Ecto neural progenitor cell (in vitro differentiated cells): Measurements from ENCODE around the gene KCNMB2.

Experiments
- DNase-seq: peaks from one replicate; pipeline ENCODE4 v3.0.0-alpha.2; 2018; ENCODE audit warnings: low spot score

The KCNMB2 gene

DNA sequence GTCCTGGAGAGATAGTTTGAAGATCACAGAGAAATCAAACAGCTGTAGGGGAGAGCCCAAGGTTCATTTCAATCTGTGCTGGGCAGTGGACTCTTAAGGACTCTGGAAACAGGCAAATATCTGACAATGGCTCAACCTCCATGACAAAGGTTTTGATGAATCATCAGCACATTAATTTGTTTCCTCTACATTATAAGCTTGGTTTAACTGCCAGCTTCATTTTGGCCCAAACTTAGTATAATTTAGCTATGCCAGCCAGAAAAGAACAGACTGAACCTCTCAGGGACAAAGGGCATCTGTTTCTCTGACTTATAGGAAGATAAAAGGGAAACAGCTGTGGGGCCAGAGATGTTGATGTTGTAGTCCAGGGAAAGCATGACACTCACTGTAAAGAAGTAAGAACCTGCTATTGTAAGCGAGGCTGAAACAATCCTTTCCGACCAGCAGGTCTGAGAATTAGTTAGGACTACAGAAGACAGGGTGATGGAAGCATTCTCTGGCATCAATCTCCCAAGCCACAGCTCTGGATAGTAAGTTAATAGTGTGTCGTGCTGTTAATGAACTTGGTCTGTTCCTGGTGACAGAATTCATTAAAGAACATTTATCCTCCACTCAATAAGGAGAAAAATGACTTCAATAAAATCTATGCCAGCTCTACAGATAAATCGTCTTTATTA is 110.1 kb downstream of the KCNMB2 start:
- DNase-seq = no peak

DNA sequence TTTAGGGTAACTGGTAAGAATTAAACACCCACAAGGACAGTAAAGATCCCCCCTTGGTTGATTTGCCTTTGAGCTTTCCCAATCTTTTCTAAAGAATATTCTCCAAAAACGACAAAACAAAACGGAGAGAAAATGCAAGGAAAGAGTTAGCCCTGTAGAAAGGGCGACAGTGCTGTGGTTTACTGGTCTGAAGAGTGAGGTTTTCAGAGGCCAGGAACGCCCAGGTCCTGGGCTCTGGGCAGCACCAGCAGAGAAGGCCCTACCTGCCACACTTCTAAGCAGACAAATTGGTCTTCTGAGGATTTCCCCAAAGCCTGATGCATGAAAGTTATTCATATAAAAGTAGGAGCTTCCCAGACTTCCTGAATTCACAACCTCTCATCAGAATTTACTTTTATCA is 119.3 kb downstream of the KCNMB2 start:
- DNase-seq = no peak

DNA sequence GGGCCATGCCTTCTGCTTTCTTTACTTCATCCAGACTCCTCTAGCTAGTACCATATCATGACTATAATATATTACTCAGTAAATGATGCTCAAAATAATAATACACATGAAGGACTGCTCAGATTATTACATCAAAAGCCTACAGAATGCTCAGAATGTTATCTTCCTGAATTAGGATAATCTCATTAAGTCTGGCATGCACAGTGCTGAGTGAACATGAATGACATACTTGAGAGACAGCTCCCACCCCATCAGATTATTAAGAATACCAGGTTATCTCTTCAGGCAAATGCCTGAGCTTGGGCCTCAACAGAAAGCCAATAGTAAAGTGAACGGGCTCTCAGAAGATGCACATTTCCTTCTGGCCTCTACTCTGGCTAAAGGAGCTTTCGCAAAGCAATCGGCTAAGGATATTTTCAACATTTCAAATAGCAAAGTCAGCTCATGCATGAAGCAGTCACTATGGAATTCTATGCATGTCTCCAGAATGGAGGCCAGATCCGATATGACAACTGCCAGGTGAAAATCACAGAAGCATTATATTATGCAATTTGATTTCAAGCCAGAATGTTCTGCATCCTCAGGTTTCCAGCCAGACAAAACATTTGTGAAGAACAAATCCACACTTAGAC is 122.6 kb downstream of the KCNMB2 start:
- DNase-seq = no peak

DNA sequence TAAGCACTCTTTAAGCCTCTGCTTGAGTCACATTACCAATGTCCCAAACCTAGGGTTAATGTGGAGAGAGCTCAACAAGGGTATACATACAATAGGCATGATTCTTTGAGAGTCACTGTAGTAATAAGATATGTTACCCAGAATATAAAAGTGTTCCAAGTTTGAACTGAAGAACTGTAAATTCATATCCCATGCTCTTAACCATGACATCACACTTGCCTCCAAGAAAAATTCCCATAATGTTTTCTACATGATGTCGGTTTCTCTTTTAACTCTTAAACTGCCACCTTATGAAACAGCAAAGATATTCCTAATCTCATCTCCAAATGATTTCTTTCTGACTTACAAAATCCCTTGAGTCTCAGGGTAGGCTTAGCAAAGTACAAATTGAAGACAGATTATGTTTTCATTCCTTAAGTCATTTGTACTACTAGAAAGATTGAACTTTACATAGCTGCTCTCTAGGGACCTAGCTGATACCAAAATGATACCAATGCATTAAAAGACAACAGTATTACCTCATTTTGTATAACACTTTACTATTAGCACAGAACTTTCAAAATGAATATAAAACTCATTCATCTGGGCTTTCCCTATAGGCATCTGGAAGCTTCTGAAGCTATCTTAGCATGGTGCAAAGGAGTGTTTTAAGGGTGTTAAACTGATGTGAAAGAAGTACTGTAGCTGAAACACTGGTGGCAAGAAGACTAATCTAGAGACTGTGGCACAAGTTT is 127.1 kb downstream of the KCNMB2 start:
- DNase-seq = no peak

DNA sequence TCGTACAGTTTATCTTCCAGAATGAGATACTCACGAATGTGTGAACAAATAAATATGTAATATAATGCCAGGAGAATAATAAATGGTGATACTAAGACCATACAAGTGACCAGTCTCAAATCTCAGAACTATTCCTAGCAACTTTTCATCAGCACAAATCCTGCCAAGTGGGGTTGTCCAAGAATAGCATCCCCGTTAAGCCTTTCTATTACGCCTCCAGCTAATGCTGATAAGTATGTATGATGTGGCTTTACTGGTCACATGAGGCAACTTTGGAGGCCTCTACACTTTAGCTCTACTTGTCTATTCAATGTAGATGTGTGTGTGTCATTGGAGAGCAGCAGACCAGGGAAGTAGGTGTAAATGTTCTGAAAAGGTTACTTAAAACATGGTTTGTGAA is 129.5 kb downstream of the KCNMB2 start:
- no peak for DNase-seq

DNA sequence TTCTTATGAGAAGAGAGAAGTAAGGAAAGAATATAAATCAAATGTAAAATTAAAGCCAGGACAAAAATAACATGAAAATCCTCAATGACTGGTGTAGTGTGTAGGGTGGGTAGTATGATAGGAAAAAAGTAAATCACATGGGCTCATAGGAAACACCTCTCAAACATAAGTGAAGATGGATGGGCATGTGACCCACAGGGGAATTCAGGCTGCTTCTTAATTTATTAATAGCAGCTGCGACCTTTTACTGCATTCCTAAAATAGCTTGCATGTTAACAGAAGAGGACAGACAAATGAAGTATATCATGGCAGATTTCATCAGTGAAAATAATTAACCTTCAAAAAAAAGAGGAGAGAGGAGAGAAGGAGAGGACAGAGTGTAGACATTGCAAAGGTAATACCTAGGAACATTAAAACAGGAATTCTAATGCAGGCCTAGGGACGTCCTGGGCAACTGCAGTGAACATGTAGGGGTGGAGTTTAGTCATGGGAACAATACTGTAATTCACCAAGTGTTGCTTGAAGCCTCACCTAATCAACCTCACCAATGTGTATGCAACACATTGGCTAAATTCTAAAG is 132.9 kb downstream of the KCNMB2 start:
- no peak for DNase-seq

DNA sequence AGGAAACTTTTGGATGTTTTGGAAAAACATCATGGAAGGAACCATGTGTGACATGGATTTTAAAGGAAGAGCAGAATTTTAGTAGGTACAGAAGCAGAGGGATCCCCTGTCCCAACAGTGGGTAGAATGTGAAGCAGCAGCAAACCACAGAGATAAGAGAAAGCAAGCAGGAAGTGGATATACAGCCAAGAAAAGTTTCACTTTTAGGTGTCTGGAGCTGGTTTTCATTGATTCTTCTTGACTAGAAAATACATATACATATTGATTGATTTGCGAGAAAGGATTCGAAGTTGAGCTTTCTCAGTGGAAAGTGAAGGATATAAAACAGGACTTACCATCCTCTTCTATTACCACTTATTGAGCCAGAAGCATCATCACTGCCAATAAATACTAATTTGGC is 133.5 kb downstream of the KCNMB2 start:
- DNase-seq = no peak

DNA sequence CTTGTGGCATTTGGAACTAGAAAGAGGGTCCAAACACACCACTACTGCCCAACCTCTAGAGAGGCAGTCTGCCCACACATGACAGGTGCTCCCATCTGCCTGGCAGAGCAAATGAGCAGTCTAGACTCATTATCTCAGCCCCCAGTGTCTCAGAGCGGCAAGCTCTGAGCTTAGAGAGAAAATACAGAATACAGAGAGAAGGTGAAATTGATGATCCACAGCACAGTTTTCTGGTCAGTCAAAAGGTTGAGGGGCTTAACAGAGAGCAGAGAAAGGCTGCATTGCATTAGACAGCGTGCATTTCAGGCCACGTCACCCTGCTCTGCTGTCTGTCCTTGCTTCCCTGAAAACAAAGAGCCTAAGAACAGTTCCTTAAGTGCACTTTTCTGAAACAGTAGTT is 135.1 kb downstream of the KCNMB2 start:
- DNase-seq = no peak

DNA sequence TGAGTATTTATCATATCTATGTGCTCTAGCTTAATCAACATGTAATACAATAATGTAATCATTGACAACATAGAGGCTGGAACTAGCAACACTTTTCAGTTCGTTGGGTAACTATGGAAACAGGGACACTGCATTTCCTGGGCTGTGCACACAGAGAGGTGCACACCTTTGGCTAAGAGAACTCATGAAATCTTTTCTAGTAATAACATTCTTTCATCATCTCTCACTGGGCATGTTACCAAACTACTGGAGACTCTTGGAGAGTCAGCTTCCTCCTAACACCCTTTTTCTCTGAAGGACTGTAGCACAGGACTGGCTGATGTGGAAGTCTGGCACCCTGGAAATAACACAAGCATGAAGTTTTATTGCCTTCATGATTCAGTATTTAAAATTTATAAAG is 135.6 kb downstream of the KCNMB2 start:
- DNase-seq = no peak

DNA sequence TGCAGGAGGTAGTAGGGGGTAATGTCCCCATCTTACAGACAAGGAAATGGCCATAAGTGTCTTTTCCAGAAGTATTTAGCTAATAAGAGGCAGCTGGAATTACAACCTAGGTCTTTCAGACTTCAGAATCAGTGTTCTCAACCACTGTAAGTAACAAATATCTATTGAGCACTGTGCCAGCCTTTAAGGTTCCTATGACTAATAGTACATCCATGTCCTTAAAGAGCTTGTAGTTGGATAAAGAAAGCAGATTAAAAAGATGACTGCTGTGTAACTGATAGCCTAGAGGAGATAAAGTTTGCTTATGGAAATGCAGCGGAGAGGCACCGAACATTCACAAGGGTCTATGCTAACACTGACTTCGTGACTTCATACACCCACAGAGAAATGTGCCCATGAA is 136.0 kb downstream of the KCNMB2 start:
- DNase-seq = no peak

DNA sequence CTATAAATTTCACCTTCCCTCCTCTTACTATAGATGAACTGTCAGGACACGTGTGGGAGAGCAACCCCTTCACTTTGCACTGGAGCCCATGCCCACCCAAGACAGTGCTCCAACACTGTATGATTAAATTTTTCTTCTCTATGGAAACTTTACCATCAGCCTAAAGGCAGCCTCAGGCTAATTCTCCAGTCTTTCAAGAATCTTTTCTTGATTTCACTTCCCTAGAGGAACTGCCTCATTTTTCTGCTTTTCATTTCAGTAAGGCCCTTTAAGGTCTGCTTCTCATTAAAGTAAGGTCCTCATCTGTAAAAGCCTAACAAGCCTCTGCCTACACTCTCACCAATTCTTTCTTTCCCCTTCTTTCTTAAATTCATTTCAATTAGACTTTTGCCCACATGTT is 137.3 kb downstream of the KCNMB2 start:
- DNase-seq = no peak

DNA sequence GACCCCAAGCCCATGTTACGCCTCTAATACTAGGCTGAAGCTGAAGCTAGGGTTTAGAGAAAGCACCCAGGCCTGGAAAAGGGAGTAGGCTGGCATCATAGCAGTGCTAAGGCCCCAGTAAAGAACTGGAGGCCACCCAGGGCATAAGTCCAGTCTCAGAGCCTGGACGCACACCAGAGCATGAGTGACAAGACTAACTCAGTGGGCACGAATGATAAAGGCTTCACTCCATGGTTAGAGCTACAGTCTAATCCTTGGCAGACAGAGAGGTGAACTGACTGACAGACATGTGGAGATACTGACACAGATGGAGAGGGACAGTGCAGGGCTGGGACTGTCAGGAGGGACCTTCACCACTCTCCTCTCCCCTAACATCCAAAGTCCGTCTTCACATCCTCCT is 139.8 kb downstream of the KCNMB2 start:
- no peak for DNase-seq

DNA sequence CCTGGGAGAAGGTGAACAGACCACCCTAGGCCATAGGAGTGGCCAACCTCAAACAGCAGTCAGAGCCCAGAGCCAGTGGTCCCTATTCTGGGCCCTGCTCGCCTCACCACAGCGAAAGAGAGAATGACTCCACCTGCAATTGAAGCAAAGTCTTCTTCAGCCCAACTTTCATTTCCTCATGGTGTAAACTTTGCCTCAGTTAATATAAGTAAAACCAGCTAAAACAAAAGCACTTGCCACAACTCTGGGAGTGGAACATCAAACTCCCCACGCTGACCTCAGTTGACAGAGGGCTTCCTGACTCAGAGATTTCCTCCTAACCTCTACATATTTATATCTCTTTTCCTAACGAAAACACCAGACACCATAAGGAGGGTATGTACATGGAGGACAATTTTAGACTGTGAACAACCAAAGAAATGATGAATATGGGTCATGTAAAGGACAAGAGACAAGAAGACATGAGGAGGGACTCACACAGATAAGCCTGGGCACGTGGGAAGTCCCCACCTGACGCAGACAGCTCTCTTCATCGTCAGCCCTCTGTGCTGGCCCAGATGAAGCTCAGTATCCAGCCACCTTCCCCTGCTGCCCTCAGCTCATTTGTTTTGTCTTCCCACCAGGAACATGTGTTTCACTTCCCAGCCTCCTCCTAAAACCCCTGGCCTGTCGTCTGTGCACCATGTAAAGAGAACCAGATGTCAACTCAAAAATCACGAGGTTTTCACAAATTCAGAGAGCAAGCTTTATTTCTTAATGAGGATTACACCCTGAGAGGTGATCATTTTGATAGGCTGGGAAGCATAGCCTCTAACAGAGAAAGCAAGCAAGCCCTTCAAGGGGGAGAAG is 140.9 kb downstream of the KCNMB2 start:
- DNase-seq = no peak

DNA sequence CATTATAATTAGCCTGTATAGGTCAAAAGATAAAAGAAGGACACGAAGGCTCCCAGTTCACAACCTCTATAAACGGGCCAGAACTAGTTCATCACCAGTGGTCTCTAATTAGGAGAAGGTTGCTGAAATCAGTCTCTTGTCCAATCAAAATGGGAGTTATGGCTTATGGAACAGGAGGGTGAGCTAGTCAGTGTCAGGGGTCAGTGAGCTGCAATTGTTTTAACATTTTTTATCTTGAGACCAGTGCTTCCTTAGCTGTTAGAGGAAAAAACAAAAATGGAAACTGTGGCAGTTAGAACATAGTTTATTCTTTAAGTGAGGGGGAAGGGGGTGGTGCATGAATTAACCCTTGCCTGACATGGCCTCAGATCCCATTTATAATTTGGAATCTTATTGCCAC is 141.7 kb downstream of the KCNMB2 start:
- no peak for DNase-seq

DNA sequence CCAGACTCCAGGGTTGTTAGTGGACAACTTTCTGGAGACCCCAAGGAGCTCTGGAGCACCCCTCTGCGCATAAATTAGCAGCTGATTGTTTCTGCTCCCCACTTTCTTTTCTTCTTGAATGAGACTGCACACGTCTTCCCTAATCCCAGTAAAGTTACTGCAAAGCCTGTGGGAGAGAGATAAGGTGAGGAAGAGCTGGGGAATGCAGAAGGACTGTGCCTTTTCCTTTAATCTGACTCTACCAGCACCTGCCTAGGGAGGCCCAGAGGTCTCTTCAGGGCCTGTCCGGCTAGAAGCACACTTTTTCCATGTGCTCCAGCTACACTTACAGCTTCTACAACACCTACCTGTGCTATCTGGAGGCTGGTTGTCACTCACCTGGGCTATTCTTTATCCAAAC is 143.8 kb downstream of the KCNMB2 start:
- no peak for DNase-seq

DNA sequence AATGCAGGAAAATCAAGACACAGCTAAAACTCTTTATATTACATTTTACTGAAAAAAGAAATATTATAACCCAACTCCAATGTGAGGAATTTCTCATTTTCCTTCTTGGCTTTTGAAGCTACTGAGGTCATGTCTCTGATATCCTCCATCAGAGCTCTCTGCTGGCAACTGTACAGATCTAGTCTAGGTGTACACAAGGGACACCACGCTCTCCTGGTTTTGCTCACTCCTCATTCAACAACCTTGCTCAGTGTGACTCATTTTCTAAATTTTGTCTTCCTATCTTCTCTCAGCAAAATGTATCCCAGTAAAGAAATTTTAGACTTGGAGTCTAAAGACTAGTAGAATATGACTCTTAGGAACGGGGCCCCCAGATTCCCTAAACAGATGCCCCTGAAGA is 144.3 kb downstream of the KCNMB2 start:
- no peak for DNase-seq

DNA sequence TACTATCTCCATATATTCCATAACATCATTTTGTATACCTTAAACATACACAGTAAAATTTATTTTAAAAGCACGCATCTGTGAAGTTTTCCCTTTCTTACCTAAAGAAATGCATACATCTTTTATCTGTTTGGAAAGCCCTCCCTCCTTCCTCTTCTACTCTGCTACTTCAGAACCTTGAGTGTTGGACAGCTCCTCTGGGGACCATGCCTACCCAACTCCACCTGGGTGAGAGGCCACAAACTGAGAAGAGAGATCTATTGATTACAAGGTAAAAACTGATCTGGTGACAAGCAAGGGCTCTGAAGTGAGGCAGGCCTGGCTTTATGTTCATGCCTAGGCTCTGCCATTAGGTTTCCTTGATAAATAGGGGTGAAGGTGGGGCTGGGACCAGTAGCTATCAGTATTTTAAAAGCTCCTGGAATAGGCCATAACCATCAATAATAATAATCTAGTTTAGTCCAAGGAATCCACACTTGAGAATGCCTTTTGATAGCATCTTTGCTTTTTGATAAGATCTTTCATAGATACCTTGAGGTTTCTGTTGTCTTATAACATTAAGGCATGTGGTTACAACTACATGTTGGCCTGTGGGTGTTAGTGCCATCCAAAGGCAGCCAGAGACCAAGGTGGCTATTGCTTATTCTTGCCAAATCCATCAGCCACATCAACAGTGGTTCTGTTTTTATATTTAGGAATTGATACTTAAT is 148.8 kb downstream of the KCNMB2 start:
- no peak for DNase-seq

DNA sequence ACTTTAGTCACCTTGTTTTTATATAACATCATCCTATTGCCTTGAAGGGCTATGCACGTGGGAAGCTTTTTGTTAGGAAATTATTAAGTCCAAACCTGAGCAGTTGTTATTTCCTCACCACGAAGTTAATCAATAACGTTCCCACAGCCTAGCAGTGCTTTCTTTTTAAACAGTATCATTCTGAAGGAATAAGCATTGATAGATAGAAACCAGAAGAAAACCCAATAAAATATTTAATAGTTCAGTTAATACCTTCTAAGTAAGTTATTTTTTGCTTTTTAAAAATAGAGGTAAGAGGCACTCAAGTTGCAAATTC is 149.3 kb downstream of the KCNMB2 start:
- no peak for DNase-seq

DNA sequence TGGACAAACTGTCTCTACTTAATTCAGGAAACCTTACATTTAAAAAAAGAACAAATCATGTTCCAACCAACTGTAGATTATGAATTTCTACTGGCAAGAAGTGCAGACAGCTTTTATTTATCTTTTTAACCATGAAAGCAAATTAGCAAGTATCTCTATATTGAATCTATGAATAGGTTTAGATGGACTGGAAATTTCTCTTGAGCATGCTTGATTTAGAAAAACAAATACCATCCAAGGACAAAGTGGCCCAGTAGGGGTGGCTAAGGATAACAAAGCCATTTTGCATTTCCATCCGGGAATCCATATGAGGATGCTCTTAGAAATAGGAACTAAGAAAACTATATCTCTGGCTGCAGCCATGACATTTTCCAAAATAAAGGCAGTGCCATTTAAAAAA is 150.6 kb downstream of the KCNMB2 start:
- DNase-seq = no peak

DNA sequence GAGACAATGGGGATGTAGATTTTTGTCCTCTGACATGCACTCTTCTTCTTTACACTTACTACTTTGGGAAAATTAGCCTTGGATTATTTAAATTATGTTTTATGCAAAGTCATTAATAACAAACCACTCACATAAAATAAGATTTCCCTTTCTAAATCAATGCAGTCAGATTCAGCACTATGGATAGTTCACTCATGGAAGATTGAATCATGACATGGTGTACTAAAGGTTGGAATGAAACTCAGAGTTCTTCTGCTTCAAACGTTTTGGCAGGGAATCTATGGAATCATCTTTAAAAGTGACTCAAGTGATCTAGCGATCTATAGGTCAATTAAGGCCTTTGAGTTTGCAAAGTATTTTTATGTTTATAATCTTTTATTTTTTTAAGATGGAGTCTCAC is 154.3 kb downstream of the KCNMB2 start:
- DNase-seq = no peak

DNA sequence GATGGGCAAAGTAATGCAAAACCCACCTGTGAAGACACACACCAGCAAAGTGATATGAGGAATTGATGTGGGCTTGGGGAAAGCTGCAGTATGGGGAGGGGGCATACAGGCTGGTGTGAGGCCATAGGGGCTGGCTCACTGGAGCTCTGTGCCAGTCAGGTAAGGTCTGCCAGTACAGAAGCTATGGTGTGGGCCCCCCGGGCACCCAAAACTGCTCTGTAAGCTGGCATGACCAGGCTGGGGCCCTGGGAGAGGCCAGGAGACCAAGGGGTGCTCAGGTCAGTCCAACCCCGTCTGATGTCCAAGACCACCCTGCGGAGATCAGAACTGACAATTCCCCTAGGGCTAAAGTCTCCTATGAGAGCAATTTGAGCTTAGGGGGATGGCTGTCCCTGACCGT is 163.1 kb downstream of the KCNMB2 start:
- DNase-seq = no peak

DNA sequence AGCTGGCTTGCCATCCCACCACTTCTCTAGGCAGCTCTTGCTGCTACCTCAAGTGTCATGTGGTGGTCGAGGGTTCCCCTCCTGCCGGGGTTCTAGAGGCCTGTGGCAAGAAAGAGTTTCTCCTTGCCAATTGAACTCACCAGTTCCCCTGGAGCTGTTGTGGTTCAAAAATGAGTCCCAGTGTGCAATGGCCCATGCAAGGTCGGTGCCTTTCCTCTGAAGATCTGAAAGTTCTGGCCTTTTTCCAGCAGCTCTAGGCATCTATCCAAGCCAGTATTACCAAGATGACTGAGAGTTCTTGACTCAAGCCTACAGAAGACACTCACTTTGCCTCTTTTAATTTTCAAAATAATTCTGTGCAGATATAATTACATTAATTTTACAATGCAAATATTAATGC is 163.6 kb downstream of the KCNMB2 start:
- no peak for DNase-seq
